NCI-H1417 (cell line): Measurements from ENCODE around the gene LRFN2.

Source experiments
- DNase-seq, 3 experiments: peaks; one replicate each; lab custom pipeline; 2025; lab: John Stamatoyannopoulos, UW

Gene LRFN2

DNA sequence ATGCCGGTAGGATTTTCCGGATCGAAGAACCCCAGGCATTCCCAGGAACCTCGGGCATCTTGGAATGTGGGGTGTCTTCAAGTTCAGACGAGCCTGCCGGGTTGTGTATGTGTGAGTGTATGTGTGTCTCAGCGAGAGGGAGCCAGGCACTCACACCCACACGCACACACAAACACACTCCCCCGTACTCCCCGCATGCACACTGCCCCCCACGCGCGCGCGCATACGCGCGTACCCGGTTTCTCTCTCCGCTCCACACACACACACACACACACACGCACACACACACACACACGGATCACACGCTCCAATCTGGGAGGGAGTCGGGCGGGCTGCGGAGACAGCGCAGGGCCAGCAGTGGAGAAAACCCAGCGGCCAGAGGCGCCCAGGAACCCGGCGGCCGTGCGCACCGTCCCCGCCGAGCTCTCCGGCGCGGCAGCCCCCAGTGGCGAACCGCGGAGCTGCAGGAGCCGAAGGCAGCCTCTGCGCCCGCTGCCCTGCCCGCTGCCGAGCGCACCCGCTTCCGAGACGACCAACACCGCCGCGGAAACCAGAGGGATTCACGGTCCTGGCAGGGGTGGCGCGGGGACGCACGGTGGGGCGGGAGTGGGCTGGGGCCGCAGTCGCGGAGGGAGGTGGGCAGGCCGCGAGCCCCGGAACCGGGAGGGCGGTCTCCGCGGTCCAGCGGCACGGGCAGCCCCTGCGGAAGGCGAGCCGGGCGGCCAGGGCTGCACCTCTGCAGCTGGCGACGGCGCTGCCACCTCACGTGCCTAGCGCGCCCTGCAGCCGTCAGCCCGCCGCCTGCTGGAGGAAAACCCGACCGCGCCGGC is at the start of gene LRFN2:
Gene LRFN2, minus strand, starts transcription at position 125 of the 830 bp plus-strand sequence.
- peak; percentile 82 to 94 (median 92) for DNase-seq

DNA sequence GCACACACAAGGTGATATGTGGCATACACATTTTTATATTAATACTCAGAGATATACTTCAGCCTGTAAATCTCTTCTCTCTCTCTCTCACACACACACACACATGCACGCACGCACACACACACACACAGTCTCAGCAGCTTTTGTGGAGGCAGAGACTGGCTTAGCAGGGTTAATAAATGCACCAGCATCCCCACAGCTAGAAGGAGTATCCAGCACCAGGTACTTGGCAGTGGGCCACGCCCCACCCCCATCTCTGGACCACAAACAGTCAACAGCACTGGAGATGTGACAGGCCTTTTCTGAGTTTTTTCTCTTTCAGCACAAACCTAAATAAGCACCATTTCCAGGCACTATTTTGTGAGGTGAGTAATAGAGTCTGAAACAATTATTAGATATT is 47.3 kb upstream of the LRFN2 start:
- DNase-seq = peak; percentile 65 to 87 (median 68)

DNA sequence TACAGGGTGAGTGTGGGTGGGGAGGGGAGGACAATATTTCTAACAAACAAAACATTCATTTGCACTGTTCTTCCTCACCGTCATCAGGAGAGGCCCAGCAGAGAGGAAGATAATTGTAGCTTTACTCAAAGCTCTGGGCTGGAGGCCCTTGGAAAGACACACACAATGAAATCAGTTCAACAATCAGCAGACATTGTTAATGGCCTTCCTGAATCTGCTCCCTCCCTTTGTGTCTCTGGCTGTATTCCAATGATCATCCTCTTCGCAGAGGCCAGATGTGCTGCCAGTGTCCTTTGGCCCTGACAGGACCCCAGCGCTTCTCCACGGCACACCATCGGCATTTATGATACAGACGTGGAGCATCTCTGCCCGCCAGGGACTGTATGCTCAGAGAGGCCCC is 44.6 kb upstream of the LRFN2 start:
- DNase-seq = peak in 2 of 3 experiments; percentile 31 to 71

DNA sequence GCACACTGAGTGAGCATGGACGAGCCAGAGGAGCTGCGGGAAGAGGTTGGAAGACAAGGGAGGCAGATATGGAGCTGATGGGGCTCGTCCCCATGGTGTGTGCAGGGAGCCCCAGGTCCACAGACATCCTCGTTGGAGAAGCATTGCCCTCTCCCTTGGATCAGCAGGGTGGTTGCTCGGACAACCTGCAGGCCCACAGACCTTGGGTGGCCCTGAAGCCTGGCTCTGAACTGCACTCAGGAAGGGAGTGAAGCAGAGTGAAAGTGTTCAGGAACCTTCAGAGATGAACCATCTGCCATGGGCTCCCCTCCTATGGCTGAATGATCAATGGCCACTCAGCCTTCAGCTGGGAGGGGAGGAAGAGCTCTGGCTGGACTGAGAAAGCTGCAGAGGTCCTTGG is 43.3 kb upstream of the LRFN2 start:
- DNase-seq = no peak

DNA sequence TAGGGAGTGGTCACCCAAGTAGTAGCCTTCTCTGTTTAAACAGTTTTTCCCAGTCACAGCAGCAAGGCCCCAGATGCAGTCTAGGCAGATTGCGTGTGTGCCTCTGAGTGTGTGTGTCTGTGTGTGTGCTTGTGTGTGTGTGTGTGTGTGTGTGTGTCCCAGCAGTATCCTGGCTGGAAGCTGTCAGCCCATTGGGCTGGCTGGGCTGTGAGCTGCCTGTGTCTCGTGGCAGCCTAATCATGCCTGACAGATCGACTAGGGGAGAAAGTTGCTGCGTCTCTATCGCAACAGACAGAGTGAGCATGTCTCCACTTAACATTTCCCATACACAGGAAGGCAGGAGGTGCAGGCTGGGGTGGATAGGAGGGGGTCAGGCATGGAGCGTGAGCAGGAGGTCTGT is 42.9 kb upstream of the LRFN2 start:
- DNase-seq = no peak

DNA sequence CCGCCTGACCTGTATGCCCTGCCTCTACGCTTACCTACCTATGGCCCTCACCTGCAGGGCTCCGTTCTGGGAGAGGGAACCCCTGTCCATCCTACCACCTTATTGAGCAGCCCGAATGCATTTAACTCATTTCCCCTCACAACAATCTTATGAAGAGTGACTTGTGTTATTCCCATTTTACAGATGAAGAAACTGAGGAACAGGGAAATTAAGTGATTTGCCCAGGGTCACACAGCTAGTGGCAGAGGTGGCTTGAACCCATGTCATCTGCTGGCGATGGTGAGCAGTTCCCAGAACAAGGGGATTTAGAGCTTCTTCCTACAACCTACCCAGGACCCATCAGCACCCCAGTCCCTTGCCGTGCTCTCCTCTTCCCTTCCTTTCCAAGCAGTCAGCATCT is 42.3 kb upstream of the LRFN2 start:
- no peak for DNase-seq

DNA sequence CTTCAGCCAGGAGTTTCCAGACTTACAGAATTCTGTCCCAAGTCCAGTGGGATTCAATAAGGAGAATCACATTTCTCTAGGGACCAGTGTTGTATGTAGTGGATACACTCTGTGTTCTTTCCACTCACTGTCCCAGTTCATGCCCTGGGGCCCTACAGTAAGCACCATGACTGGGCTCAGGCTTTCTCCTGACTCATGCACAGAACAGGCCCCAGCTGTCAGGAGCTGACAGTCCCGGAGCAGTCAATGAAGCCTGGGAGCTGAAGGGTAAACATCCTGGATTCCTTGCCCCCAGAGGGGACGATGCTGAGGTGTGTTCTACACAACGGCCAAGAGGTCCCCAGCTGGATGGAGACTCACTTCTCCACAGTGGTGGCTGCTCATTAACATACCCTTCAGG is 40.2 kb upstream of the LRFN2 start:
- DNase-seq = no peak

DNA sequence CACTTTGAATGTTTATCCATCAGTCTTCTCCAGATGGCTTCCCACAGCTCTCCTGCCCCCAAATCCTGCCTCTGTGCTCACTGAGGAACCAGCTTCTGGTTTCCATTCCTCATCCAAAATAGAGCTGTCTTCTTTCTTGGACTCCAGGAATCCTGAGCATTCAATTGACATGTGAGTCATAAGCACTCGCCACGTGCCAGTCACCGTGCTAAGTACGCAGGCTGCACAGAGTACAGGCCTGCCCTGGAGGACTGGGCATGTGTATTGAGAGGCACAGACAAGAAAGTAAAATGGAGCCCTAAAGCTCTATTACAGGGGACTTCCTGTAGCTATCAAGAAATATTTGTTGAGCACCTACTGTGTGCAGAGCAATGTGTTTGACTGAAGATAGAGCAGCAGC is 39.7 kb upstream of the LRFN2 start:
- DNase-seq = no peak

DNA sequence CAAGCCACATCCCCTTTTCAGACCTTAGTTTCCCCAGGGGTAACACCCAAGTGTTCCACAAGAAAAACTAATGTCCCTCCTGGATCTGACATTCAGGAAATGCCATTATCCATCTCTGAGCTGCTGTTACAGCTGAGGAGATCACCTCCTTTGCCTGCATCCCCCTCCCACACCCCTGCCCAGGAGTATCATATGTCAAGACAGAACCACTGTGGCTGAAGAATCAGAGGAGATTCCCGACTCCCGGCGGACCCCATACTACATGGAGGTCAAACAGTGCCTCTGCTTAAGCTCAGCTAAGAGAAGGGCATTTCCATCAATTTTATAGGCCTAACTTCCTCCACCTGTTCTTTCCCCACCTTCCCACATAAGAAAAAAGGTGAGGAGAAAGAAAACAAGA is 36.8 kb upstream of the LRFN2 start:
- DNase-seq = no peak

DNA sequence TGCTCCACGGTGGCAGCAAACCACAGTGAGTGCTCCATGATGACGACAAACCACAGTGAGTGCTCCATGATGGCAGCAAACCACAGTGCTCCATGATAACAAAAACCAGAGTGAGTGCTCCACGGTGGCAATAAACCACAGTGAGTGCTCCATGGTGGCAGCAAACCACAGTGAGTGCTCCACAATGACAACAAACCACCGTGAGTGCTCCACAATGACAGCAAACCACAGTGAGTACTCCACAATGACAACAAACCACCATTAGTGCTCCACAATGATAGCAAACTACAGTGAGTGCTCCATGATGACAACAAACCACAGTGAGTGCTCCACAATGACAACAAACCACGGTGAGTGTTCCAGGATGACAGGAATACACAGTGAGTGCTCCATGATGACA is 36.0 kb upstream of the LRFN2 start:
- no peak for DNase-seq

DNA sequence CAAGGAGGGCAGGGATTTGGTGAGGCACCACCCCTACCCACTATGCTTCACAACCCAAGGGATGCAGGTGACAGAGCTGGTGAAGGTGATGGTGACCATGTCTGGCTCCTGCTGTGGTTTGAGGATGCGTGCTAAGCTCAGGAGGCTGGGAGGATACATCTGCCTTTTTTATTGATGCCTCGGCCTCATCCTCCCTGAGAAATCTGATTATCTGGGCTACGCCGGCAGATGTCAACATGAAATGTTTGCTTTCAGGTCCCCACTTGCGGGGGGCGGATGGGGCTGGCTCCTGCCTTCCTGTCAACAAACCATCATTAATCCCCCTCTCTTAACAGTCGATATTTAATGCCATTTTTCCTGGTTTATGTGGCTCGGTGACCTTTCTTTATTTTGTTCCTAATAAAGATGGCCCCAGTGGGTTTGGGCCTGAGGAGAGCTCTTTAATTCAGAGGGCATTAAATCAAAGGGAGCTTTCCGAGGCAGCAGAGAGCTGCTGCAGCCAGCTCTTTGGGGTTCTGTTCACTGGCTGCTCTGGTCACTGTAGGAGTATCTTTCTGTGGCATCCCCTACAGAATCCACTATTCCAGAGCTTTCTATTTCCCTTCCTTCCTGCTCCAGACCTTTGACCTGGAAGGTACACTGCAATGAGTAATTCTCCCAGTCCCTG is 33.5 kb upstream of the LRFN2 start:
- peak in 2 of 3 experiments; percentile 3 to 41 for DNase-seq

DNA sequence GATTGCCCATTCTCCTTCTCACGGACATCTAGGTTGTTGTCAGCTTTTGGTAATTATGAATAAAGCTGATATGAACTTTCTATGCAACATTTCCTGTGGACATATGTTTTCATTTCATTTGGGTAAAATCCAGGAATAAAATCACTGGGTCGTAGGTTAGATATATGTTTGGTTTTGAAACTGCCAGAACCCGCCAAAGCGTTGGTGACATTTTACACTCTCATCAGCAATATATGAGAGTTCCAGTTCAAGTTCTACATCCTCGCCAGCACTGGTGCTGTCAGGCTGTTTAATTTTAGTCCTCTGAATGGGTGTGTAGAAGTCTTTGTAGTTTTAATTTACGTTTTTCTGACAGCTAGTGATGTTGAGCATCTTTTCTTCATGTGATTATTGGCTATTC is 27.5 kb upstream of the LRFN2 start:
- no peak for DNase-seq

DNA sequence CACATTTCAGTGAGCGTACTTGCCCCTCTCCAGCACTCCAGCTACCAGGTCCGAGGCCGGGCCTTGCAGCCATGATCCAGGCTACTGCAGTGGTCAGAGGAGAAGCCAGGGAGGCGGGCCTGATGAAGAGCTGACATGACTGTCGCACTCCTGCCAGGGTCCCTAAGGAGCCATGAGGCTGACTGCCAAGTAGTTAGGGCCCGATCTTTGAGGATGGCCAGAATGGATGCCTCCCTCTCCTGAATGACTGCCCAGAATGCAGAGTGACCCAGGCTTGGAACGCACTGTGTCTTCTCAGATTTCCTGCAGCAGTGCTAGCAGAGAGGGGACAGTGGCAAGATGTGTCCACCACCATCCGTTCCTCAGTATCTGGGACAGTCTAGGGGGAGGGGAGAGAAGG is 24.7 kb upstream of the LRFN2 start:
- no peak for DNase-seq

DNA sequence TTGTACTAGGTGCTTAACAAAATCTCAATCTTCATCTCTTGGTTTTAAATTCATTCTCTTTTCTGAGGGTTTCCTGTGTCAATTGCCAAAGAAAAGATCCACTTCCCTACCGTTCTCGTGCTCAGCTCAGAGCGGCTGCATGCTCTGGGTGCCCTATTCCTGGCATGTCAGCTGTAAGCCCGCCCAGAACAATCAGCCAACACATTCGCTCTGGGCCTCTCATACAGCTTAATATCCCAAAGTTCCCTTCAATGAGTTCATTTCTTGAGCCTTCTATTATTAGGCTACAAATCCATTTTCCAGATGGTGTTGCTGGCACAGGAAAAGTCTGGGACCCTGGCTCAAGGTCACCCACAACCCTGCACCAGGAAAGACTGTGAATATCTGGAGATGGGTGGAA is 24.3 kb upstream of the LRFN2 start:
- DNase-seq = no peak

DNA sequence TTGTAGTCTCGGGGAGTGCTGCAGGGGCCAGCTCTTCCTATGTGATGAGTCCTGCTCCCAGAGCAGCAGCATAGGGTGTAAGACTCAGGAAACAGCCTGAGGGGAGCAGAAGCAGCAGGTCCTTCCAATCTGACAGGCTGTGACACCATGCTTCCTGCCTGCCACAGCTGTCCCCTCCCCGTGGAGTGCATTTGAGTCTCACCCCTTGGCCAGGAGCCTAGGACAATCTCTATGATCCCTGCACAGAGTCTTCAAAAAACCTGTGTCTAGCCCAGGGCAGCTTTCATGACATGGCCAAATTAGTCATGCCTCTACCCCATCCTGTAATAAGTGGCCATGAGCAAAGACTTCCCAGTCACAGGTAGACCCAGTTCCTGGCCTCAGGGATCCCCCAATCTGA is 23.1 kb upstream of the LRFN2 start:
- DNase-seq = no peak

DNA sequence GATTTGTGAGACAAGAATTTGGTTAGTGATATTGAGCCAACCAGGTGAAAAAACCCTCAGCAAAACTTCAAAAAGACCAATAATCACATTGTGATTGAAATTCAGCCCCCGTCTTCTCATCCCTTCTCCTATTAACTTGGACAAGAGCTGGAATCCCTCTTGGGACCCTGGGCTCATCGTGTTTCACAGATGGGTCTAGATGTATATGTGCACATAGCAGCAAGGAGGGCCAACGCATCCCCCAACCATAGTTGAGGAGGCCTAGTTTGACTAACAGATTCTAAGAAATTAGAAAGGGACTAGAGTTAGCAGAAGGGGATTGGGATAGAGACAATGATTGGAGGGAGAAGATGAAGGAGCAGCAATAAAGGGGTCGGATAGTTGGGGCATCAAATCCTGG is 19.8 kb upstream of the LRFN2 start:
- no peak for DNase-seq

DNA sequence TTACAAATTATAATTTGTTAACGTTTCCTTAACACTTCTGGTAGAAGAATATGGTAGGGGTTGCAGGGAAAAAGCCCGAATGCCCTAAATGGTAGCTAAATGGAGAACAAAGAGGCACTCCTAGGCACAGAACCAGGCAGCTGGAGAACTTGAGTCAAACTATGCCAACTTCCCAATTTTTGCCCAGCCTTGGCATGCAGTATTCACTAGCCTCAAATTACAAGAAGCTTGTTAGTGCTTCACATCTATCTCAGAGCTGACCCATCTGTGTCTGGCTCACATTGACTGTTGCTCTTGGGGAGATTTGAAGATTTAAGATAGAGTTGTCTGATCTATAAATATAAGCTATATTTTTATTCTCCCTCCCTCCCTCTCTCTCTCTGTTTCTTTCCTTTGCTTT is 19.4 kb upstream of the LRFN2 start:
- DNase-seq = no peak

DNA sequence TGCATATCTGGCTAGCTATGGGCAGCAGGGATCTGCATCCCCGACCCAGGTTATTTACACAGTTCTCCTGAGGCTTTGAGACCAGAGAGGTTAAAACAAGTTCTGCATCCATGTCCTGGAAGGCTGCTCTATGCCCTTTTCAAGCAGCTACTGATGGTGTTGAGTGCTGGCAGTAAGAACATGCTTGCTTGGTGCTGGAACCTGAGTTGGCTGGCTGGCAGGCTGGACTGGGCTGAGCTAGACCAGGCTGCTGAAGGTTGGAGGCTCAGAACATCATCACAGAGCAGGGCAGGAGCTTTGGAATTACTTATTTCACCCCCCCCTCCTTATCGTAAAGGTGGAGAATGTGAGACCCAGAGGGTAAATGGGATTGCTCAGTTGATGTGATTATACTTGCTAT is 16.9 kb upstream of the LRFN2 start:
- no peak for DNase-seq

DNA sequence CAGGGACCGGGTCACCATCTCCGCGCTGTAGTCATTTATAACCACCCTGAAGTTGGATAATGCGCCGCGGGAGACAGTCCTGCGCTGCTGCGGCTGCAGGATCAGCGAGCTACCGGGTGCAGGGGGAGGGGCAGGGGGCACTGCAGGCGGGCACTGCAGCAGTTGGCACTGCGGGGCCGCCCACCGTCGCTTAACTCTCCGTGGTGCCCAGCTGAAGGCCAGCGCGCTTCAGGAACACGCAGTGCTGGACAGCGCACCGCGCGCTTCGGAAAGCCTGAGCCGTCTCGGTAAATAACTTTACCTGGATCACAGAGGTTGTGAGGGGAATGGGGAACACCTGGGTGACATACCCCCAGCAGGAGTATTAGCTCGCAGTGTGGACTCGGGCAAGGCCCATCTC is 12.4 kb upstream of the LRFN2 start:
- DNase-seq = no peak

DNA sequence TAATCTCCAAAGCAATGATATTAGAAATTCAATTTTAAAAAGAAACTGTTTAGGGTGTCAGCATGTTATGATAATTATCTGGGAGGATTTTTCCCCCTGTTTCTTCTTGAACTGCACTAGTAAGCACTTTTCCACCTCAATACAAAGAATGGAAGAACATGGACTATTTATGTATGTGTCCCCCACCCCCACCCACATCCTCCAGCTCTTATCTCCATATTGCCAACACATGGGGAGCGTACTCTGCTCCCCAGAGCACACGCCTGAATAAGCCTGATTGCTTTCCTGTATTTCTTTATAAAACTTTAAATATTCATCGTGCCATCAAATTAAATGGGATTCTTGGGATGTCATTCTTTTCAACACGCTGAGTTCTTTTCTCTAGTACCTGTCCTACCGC is 11.4 kb upstream of the LRFN2 start:
- DNase-seq = no peak

DNA sequence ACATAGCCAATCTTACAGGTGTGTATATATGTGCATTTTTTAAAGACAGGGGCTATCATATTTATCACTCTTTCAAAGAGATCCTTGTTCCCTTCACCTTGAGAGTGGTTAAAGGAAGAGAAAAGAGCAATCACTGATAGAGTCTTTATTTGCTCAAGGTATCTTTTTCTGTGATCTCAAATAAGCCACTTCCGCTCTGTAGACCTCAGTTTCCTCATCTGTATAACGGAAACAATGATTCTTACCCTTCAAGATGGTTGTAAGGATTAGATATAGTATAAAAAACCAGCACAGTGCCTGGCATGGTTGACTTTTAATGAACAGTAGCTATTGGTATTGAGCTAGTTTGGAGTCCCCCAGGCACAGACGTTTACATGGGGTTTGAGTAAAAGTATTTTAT is 10.1 kb upstream of the LRFN2 start:
- no peak for DNase-seq

DNA sequence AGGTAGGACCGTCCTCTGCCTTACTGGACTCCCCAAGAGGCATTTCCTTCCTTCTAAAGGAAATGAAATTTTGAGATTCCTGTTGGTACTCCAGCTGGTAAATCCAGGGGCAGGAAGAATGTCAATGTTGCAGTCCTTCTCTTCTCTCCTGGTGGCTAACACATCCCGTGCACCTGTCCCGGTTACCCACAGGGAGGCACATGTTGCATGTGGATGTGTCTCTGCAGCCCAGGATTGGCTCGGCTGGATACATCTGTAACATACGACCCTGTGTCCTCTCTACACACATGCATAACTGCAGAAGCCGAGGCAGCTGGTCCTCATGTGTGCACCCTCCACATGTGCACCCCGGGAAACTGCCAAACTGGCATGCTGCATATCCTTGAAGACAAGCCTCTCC is 1.3 kb upstream of the LRFN2 start:
- peak in 2 of 3 experiments; percentile 19 to 54 for DNase-seq

DNA sequence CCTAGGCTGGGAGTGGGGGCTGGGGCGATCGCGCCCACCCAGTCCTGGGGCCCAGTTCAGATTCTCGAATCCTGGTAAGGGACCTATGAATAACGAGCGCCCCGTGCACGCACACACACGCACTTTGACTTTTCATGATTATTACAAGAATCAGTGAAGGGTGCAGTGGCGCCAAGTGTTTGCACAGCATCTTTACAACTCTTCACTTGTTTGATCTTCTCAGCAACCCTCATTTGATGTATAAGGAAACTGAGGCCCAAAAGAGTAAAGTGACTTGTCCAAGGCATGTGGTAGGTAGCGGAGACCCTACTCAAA is 863 bp upstream of the LRFN2 start:
- DNase-seq = no peak
